ENCODE results near the gene RBBP8.
"Not testable (repeated sequence)": the region's sequence is repeated elsewhere in the genome, so short reads cannot be mapped to it uniquely, and the experiment has no call there.

Gene RBBP8

DNA sequence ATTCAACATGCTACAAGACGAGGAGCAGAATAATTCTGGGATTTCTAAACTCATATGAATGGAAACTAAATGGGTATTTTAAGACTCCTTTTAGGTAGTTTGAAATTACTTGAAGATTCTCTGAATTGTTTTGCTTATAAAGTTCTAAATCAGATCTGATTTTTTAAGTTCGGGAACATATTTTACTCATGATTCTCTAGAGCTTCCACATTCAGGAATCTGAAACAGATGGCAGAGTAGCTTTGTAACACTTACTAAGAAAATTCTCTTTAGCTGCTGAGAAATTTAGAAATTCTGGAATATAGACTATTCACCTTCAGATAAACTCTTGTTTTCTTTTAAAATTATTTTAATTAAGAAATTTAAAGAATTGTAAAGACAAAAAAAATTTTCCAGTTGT lies 13.7 kb downstream of the RBBP8 start:
- no peak for DNase-seq

DNA sequence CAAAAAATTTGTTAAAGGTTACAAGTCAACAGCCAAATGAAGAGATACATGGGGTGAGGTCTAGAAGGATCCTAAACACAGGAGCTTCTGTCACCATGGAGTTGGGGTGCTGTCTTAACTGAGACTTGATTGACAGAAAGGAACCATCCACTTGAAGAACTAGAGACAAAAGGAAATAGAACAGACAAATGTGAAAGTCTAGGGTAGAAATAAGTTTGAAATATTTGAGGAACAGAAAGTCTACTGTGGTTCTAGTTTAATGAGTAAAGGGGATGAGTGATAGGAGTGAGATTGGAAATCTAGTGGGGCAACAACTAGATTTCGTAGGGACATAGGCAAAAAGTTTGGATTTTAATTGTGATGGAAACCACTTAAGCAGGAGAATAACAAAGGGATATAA lies 18.7 kb downstream of the RBBP8 start:
- DNase-seq = no peak

DNA sequence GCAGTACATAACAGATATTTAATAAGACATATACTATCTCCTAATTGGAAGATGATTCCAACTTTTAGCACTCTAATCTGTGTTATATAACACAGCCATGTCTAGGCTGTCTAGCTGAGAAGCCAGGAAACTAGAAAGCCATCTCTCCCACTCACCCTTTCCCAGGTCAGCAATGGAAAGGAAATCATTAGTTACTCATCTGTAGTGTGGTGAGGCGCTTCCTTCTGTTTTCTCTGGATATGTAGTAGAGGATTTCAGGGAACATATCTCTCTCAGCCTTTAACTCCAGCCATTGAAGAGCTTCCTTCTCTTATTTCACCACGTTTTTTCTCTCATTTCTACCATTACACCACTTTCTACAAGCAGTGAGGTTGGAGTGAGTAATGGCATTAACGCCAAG lies 19.4 kb downstream of the RBBP8 start:
- no peak for DNase-seq

DNA sequence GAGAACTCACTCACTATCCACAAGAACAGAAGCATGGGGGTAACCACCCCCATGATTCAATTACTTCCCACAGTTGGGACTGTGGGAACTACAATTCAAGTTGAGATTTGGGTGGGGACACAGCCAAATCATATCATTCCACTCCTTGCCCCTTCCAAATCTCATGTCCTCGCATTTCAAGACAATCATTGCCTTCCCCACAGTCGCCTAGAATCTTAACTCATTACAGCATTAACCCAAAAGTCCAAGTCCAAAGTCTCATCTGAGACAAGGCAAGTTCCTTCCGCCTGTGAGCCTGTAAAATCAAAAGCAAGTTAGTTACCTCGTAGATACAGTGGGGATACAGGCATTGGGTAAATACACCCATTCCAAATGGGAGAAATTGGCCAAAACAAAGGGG lies 20.9 kb downstream of the RBBP8 start:
- not testable (repeated sequence) for DNase-seq

DNA sequence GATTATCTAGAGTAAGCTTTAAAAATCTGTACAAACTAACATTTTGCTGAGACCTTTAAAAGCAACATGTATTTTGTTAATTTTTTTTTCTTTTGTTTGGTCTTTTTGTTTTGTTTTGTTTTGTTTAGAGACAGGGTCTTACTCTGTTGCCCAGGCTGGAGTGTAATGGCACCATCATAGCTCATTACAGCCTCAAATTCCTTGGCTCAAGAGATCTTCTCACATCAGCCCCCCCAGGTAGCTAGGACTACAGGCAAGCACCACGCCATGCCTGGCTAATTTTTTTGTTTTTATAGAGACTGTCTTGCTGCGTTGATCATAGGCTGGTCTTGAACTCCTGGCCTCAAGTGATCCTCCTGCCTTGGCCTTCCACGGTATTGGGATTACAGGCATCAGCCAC lies 23.1 kb downstream of the RBBP8 start:
- DNase-seq = no peak

DNA sequence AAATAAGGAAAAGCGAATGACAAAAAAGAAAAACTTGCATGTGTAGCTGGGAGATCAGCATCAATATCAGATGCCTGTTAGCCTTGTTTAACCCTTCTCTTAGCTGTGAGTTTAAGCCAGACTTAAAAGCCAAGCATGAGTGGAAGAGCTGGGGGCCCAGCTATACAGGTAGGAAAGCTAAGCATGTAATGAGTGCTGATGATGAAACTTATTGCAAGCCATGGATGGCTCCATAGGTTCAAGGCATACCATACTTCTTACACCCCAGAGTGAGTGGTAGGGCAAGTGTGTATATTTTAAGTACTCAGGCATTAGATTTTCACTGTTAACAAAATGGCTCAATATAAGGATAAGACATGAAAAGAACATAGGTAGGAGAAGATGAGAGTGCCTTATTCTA lies 28.0 kb downstream of the RBBP8 start:
- DNase-seq = no peak

DNA sequence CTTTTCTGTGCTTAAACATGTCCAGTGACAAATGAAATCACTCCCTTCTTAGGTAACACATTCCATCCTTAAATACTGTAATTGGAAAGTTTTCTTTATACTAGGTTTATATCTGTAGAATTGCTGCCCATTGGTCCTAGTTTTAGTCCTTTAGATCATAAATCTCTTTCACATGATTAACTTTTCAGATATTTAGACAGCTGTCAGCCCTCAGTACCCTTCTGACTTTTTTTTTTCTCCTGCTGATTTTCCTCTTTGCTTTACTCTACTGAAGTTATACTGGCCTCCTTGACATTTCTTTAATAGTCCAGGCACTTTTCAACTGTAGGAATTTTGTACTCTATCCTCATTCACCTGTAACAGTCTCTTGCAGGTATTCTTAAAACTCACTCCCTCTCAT lies 28.9 kb downstream of the RBBP8 start:
- no peak for DNase-seq

DNA sequence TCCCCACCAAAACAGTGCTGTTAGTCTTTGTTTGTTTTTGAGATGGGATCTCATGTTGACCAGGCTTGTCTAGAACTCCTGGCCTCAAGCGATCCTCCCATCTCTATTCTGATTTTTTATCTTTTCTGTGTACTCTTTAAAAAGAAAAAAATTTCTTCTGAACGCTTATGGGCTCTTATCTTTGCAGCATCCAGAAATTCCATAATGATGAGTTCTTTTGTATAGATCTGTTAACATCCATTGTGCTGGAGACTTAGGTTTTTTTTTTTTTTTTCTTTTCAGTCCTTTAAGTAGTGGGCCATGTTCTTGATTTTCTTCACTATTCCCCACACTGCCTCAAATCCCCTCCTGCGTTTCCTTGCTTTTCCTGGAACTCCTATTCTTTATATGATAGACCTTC lies 31.0 kb downstream of the RBBP8 start:
- DNase-seq = no peak

DNA sequence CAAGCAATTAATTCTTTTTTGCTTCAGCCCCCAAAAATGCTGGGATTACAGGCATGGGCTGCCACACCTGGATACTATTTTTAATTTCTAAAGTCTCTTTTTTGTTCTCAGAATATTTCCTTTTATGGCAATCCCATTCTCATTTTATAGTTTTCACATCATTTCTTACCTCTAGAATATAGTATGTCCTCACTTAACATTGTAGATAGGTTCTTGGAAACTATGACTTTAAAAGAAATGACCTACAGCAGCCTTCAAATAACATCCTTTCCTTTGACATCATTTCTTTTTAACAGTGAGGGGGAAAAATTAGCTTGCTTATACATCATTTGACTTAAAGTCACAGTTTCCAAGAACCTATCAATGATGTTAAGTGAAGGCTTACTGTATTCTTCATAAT lies 31.6 kb downstream of the RBBP8 start:
- no peak for DNase-seq

DNA sequence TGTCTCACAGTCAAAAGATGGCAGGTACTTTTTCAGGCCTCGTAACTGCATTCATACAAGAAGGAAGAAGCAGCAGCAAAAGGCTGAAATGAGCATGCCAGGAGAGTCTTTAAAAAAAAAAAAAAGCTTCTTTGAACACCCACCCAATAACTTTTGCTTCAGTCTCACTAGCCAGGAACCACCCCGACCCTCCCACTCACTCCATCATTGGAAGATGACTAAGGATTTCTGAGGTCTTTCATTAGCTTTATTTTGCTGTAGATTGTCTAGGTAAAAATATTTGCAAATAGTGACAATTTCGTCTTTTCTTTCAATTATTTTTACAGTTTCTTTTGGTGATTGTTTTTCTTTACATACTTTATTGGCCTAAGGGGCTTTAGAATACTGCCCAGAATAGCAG lies 37.9 kb downstream of the RBBP8 start:
- DNase-seq = no peak

DNA sequence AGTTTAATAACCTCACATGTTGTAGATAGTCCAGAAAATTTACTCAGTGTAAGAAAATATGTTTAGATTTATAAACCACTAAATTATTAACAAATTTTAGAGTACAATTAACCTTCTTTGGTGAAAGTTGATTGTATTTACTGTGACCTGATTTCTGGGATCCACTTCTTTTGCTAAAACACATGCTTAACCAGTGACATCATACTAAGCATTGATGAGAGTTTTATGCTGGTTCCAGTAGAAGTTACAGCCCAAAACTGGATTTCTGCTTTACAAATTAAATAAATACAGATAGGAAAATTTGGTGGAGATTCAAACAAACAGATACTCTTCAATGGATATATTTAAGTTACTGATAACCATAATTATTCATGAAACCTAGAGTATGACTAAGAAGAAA lies 40.9 kb downstream of the RBBP8 start:
- no peak for DNase-seq

DNA sequence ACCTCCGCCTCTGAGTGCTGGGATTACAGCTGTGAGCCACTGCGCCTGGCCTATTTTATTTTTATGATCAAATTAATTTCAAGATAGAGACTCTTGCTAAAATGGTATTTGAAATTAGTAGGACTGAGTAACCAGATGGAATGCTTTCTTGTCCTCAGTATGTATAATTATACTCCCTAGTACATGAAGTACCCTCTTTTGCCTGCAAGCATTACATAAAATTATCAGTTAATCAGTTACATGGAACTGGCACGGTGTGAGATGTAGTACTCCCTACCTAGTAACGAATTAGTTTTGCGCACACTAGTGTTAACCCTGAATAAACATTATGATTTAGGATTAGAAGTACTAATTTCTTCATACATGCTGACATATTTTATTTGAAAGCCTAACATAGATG lies 41.6 kb downstream of the RBBP8 start:
- no peak for DNase-seq

DNA sequence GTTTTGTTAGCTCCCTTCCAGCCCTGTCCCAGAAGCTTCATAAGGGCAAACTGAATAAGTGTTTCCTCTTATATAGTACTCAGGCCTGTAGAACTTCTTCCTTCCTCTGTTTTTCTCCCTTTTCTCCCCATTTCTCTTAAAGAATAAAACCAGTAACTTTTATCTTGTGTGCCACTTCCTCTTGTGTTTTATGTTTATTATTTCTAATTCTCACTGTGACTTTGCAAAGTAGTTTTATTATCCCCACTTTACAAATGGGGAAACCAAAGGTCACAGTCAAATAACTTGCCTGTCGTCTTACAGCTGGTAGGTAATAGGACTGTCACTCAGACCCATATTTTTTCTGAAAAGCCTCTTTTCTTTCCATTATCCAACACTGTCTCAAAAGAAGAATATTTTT lies 42.4 kb downstream of the RBBP8 start:
- no peak for DNase-seq

DNA sequence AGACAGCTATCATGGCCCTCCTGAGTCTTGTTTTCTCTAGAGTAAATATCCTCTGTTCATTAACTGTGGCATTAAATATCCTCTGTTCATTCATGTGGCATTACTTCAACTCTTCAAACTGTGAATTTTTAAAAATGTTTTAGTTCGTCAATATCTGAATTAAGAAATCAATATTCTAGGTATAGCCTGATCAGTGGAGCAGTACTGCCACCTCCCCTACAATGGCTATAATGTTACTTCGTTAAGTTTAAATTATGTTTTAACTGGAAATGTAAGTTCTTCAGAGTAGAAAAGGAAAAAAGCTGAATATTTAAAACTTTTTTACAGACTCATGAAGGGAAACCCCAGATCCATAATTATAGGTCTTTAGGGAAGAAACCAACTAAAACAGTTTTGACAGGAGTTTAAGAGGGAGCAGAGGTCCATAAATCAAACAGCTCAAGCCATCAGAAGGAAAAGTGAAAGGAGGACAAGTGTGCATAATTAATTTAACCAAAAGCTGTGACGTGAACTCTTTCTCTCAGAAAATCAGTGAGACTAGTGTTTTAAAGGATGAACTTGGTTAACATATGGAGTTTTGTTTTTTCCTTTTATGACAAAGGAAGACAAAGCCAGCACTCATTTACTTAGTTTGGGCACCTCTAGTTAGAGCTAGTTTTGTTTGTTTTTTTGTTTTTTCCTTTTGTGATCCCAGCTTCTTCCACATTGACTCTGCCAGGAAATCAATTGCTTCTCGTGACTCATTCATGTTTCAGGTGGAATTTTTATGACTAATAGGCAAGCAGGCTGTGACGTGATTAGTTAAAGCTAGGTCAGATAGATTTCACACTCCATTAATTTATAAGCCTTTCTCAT lies 44.9 kb downstream of the RBBP8 start:
- DNase-seq = no peak

DNA sequence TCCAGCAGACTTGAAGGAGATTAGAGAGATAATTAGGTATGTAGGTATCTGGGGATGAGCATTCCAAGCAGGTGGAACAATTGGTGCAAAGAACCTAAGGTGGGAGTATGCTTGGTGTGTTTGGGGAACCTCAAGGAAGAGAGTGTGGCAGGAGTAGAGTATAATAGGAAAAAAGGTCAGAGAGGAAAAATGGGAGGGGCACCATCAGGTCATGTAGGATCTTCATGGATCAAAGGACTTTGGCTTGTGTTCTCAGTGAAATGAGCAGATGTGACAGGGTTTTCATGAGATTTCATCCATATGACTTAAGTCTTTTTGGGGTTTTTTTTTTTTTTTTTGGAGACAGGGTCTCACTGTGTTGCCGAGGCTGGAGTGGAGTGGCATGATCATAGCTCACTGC lies 47.3 kb downstream of the RBBP8 start:
- DNase-seq = no peak

DNA sequence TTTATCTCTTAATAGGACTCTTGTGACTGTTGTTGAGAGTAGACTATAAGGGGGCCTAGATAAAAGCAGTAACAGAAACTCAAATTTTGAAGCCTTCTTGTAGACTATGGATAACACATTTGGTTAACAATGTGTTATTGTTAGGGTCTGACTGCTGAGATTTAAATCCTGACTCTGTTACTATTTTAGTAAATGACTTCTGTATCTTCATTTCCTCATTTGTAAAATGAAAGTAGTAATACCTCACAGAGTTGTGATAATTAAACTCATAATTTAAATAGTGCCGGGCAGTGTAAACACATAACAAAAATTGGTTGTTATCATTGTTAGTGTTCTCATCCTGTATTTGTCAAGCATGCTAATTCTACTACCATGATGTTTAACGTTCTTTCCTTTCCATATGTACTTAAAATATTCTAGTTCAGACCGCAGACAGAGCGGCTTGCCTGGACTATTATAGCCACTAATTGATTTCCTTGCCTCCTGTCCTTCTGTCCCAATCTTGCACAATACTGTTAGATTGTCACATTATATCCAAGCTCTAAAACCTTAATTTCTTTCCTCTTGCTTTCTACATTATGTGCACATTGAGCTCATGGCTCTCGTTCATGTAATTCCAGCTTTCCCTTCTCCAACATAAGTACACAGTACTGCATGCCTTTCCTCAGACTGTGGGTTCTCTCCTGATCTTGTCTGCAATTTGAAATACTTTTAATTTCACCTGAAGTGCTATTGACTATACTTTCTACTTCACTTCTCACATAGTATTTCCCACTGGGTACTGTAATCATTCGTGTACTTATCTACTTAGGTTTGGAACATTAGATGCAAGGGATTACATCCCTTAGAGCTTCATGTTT lies 48.4 kb downstream of the RBBP8 start:
- DNase-seq = no peak

DNA sequence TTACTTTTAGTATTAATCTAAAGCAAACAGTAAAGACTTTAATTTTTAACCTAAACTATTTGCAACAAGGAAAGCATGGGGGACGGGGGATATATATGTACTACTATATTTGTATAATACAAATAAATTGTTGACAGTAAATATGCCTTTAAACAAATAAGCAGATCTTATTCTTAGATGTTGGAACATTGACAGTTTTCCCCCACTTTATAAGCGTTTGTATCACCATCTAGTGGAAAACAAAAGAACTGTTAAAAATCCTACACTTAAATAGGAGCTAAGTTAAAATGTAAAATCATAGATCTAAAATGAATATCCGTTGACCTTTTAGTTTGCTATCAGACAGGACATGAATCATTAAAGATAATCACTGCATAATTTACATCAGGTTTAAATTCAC lies 50.0 kb downstream of the RBBP8 start:
- DNase-seq = no peak

DNA sequence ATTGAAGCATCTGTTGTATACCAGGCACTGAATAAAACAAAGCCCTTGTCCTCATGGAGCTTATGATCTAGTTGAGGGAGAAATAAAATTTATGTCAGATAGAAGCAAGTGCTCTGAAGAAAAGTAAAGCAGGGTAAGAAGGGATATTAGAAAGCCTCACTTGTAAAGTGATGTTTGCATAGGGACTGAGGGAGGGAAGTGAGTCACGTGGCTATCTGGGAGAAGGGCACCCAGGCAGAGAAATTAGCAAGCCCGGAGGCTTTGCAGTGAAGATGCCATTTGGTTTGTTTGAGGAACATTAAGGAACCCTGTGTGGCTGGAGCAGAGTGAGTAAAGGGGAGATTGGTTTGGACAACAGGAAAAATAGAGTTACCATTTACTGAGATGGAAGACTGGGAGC lies 52.1 kb downstream of the RBBP8 start:
- DNase-seq = no peak

DNA sequence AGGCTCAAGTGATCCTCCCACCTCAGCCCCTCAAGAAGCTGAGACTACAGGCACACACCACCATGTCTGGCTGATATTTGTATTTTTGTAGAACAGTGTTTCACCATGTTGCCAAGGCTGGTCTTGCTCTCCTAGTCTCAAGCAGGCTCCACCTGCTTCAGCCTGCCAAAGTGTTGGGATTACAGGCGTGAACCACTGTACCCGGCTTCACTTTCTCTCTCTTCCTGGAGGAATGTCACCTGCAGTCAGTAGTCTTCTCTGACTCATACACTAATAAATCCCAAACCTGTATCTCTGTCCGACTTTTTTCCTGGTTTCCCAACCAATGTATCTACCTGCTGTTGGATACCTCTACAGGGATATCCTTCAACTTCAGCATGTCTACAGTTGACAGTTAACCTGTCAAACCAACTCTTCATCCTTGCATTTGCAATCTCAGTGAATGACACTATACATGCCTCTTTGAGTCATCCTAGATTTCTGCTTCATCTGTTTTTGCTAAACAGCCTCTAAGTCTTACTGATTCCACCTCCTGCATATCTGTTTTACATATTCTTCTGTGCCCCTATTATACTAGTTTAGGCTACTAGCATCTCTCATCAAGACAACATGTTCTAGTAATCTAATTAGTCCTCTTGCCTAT lies 54.5 kb downstream of the RBBP8 start:
- DNase-seq = no peak

DNA sequence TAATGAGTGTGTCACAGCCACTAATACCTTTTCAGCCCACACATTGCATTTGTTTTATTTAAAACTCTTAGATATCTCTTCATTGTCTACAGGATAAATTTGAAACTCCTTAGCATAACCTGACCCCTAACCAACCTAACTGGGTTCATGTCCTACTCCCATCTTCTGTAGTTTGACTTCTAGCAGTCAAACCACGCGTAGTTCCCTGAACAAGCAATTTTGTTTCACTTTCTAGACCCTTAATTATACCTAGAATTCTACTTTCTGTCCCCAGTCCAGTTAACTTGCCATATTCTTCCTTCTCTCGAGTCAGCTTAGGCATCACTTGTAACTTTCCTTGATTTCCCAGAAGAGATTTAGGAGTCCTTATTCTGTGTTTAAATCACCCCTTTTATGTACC lies 55.1 kb downstream of the RBBP8 start:
- DNase-seq = no peak

DNA sequence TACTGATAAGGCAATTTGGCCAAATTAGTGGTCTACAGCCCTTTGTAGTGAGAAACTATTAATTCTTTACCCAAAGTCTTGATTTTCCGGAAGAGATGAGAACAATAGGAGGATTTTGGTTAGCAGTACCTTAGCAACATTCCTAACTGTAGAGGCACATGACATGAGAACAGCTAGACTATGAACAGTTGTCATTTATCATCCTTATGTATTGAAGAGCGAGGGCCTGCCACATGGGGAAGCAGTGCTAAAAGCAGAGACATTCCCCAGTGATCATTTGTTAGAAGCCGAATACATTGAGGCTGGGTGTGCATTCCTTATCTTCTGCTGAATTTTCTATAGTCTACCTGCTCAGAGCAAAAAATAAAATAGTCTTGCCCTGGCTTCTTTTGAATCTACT lies 65.2 kb downstream of the RBBP8 start:
- no peak for DNase-seq

DNA sequence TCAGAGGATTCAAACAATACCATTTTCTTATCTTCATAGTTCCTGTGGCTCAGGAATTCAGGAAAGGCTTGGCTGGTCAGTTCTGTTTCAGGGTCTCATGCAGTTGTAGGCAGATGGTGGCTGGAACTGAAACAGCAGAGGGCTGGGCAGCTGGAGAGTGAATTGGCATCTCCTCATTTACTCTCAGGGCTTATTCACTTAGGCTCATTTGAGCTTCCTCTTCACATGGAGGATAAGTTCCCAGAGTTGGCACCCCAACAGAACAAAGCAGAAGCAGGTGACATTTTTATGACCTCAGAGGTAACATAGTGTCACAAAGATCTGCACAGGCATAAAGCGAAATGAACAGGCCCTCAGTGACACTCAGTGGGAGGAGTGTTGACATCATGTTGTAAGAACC lies 66.1 kb downstream of the RBBP8 start:
- DNase-seq = no peak

DNA sequence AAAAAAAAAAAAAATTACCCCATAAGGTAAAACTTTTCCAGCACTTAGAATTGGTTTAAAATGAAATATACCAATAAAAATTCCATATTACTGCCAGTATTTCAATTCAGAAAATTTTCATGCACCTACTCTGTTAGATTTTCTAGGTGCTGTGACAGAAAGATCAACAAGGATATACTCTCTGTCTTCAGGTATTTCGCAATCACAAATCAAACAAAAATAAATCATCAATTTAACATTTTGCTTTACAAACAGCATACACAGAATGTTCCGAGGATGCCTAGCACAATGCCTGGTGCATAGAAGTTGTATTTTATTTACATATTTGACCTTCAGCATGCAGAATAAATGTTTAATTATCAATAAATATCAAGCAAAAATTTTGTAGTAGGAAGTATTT lies 66.5 kb downstream of the RBBP8 start:
- DNase-seq = no peak

DNA sequence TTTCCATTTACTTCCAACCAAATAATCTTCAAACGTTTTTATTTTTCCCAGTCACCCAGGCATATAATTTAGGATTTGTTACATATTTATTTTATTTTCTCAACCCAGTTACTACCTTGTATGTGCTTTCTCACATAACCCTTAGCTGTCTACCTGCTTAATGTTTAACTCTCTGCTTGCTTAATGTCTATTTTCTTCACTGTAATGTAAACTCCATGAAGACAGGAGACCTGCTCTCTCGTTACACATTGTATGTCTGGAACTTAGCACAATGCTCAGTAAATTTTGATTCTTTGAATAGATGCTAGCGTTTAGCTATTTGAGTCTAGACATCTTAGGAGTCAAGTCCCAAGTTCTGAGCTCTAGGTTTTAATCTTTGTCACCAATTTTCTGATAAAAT lies 70.2 kb downstream of the RBBP8 start:
- DNase-seq = no peak
